Calu3 (cell line): Measurements from ENCODE around the gene WAS. TPM values are rescaled to one million over a fixed set of nuclear protein-coding genes. Genes with fewer than 3 reads are reported as not detected.

Source experiments
- BruUV-seq: library from RNA; stranded (reverse); fragments of 400-500 nt; replicated peaks from 2 replicates; lab custom pipeline; 2021; lab: Mats Ljungman, UMichigan
- CTCF ChIA-PET: fragments of 300-600 bp; sonication (Branson Sonifier 250); formaldehyde crosslinking; loops from one replicate; lab custom pipeline; 2022; ENCODE audit warnings: antibody characterized with exemption; lab: Charles Lee
- DNase-seq: peaks from one replicate; pipeline ENCODE4 v3.0.0; 2022
- H3K27ac Mint-ChIP-seq: one replicate; pipeline ENCODE4 v1.8.0; 2022; ENCODE audit warnings: mixed read lengths; ENCODE audit not compliant: unreplicated experiment
- H3K27me3 Mint-ChIP-seq: one replicate; pipeline ENCODE4 v1.8.0; 2022; ENCODE audit warnings: mixed read lengths; ENCODE audit not compliant: unreplicated experiment
- H3K36me3 Mint-ChIP-seq: one replicate; pipeline ENCODE4 v1.8.0; 2022; ENCODE audit warnings: mild to moderate bottlenecking, moderate library complexity, mixed read lengths; ENCODE audit not compliant: insufficient read depth, unreplicated experiment
- H3K4me1 Mint-ChIP-seq: one replicate; pipeline ENCODE4 v1.8.0; 2022; ENCODE audit warnings: mild to moderate bottlenecking, low read depth, mixed read lengths; ENCODE audit not compliant: unreplicated experiment
- H3K4me3 Mint-ChIP-seq: one replicate; pipeline ENCODE4 v1.8.0; 2022; ENCODE audit warnings: mild to moderate bottlenecking, low read depth, moderate library complexity, mixed read lengths; ENCODE audit not compliant: unreplicated experiment
- H3K9me3 Mint-ChIP-seq: one replicate; pipeline ENCODE4 v1.8.0; 2022; ENCODE audit warnings: low read depth, mixed read lengths; ENCODE audit not compliant: unreplicated experiment
- CTCF ChIP-seq: fragments of 200-600 bp; IDR thresholded peaks from one replicate; pipeline ENCODE4 v1.8.0; 2022; ENCODE audit warnings: antibody characterized with exemption; ENCODE audit not compliant: unreplicated experiment
- intact Hi-C: fragments of 100-400 bp; cut with micrococcal nuclease; formaldehyde crosslinking; loops from one replicate; pipeline ENCODE4 v1.10.0; 2022; ENCODE audit not compliant: unreplicated experiment
- total RNA-seq: library from RNA; stranded (reverse); gene quantifications from 2 replicates; pipeline ENCODE4 v1.2.3, GENCODE V29; 2022

The WAS gene
- total RNA-seq, 1 experiment from 2014 or later: not detected

- H3K4me1 Mint-ChIP-seq: peaks cover 7% of the 10 kb centered on the region
- H3K27ac Mint-ChIP-seq: peak overlapping the region; percentile 12
- H3K27me3 Mint-ChIP-seq: no peaks in the 10 kb centered on the region
- no peak overlapping the region for H3K4me3 Mint-ChIP-seq
- DNase-seq: no peak
- peaks cover 19% of the 10 kb centered on the region for H3K36me3 Mint-ChIP-seq
- CTCF ChIA-PET: no interaction called here
- BruUV-seq: no TSS peak
- intact Hi-C loops: no loop called here
- H3K9me3 Mint-ChIP-seq: no peaks in the 10 kb centered on the region
- TF ChIP-seq CTCF: no peak
Observed at GRCh38 chrX:48736303-48736702, 52.7 kb downstream of the WAS start.

- H3K27me3 Mint-ChIP-seq: no peaks in the 10 kb centered on the region
- H3K4me1 Mint-ChIP-seq: peaks cover 7% of the 10 kb centered on the region
- CTCF ChIA-PET: interaction anchor here (0.9 kb wide), 1 partner anchor 105 kb away, joined by 3 read pairs; no protein-coding TSS in a partner anchor
- H3K27ac Mint-ChIP-seq: peak overlapping the region; percentile 66
- H3K4me3 Mint-ChIP-seq: peak overlapping the region; percentile 80
- TSS peak; percentile 61 for BruUV-seq
- no peaks in the 10 kb centered on the region for H3K9me3 Mint-ChIP-seq
- DNase-seq: no peak
- H3K36me3 Mint-ChIP-seq: peaks cover 19% of the 10 kb centered on the region
- no peak for TF ChIP-seq CTCF
- intact Hi-C loops: no loop called here
Observed at GRCh38 chrX:48736878-48737212, 53.2 kb downstream of the WAS start.

- Mint-ChIP-seq H3K4me3 (peak overlapping the region; percentile 80), H3K36me3 (peaks cover 19% of the 10 kb centered on the region), H3K27me3 (no peaks in the 10 kb centered on the region), H3K4me1 (peaks cover 7% of the 10 kb centered on the region), H3K27ac (peak overlapping the region; percentile 66), H3K9me3 (no peaks in the 10 kb centered on the region)
- CTCF ChIA-PET: interaction anchor here (0.9 kb wide), 1 partner anchor 106 kb away, joined by 3 read pairs; no protein-coding TSS in a partner anchor
- intact Hi-C loops: no loop called here
- TF ChIP-seq CTCF: no peak
- DNase-seq: peak; percentile 90
- TSS peak; percentile 95 for BruUV-seq
Observed at GRCh38 chrX:48737213-48737938, 53.8 kb downstream of the WAS start.

GRCh38 chrX:48737940-48738339 is 54.3 kb downstream of the WAS start:
- no TSS peak for BruUV-seq
- Mint-ChIP-seq H3K27ac (peak overlapping the region; percentile 66), H3K4me1 (peaks cover 7% of the 10 kb centered on the region), H3K9me3 (no peaks in the 10 kb centered on the region), H3K27me3 (no peaks in the 10 kb centered on the region), H3K4me3 (peak overlapping the region; percentile 80), H3K36me3 (peaks cover 19% of the 10 kb centered on the region)
- no peak for TF ChIP-seq CTCF
- CTCF ChIA-PET: no interaction called here
- DNase-seq: no peak
- intact Hi-C loops: no loop called here

Other genes with a start within 250 kb of the WAS start
- gene SLC38A5, start 213.5 kb upstream of the WAS start, total RNA-seq: 0.33 and 0.54 TPM in 2 replicates
- gene FTSJ1, start 207.6 kb upstream of the WAS start, total RNA-seq: 64.9 and 75.2 TPM in 2 replicates
- gene PORCN, start 174.8 kb upstream of the WAS start, total RNA-seq: 15.6 and 19.3 TPM in 2 replicates
- gene EBP, start 162.0 kb upstream of the WAS start, total RNA-seq: 159 and 186 TPM in 2 replicates
- 18.2 and 19.4 TPM in 2 replicates for gene TBC1D25, start 144.1 kb upstream of the WAS start, total RNA-seq
- 218 and 248 TPM in 2 replicates for gene RBM3, start 109.3 kb upstream of the WAS start, total RNA-seq
- gene WDR13, start 86.3 kb upstream of the WAS start, total RNA-seq: 68.4 and 81.2 TPM in 2 replicates
- gene SUV39H1, start 12.9 kb downstream of the WAS start, total RNA-seq: 20.8 and 23.3 TPM in 2 replicates
- not detected in 2 replicates for gene GLOD5, start 77.9 kb downstream of the WAS start, total RNA-seq
- not detected in 2 replicates for gene GATA1, start 102.8 kb downstream of the WAS start, total RNA-seq
- 68.1 and 78.7 TPM in 2 replicates for gene HDAC6, start 118.3 kb downstream of the WAS start, total RNA-seq
- gene ERAS, start 142.7 kb downstream of the WAS start, total RNA-seq: 0.47 and 0.49 TPM in 2 replicates
- gene PCSK1N, start 151.8 kb downstream of the WAS start, total RNA-seq: 53.3 and 70.5 TPM in 2 replicates
- 86.1 and 96.8 TPM in 2 replicates for gene TIMM17B, start 214.0 kb downstream of the WAS start, total RNA-seq
- 110 and 113 TPM in 2 replicates for gene PQBP1, start 214.1 kb downstream of the WAS start, total RNA-seq
- gene SLC35A2, start 227.8 kb downstream of the WAS start, total RNA-seq: 68.1 and 81.0 TPM in 2 replicates
- 12.8 and 13.9 TPM in 2 replicates for gene PIM2, start 235.2 kb downstream of the WAS start, total RNA-seq